Liver (tissue), 9 donors: ENCODE results near the gene ERC1. TPM values are rescaled to one million over a fixed set of nuclear protein-coding genes. Genes with fewer than 3 reads are reported as not detected.

Experiments used
- DNase-seq: peaks from one replicate; pipeline ENCODE4 v3.0.0-alpha.2; 2017; ENCODE audit warnings: low spot score
- H3K27ac ChIP-seq, 2 donors: one replicate each; pipeline ENCODE4 v1.7.0; 2013; ENCODE audit warnings: inconsistent platforms in 2 of 2, low read length in 2 of 2, control low read depth in 1 of 2, low read depth in 1 of 2, mild to moderate bottlenecking in 1 of 2
- H3K27me3 ChIP-seq, 4 donors: one replicate each; pipeline versions ENCODE4 v1.6.1 to v1.7.0; 2013; ENCODE audit warnings: low read length in 3 of 4, inconsistent platforms in 1 of 4, mild to moderate bottlenecking in 1 of 4, moderate library complexity in 1 of 4; ENCODE audit not compliant: control insufficient read depth in 4 of 4, insufficient read depth in 4 of 4
- H3K36me3 ChIP-seq, 4 donors: one replicate each; pipeline versions ENCODE4 v1.6.1 to v1.7.0; 2013; ENCODE audit warnings: low read length in 3 of 4, mild to moderate bottlenecking in 3 of 4, low read depth in 1 of 4, moderate library complexity in 1 of 4; ENCODE audit not compliant: control insufficient read depth in 4 of 4, insufficient read depth in 3 of 4
- H3K4me1 ChIP-seq, 4 donors: one replicate each; pipeline versions ENCODE4 v1.6.1 to v1.7.0; 2013; ENCODE audit warnings: low read length in 3 of 4, mild to moderate bottlenecking in 3 of 4, moderate library complexity in 1 of 4; ENCODE audit not compliant: control insufficient read depth in 4 of 4, insufficient read depth in 4 of 4
- H3K4me3 ChIP-seq, 3 donors: one replicate each; pipeline versions ENCODE4 v1.6.1 to v1.7.0; 2013; ENCODE audit warnings: low read length in 3 of 3, control low read depth in 1 of 3, low read depth in 1 of 3, mild to moderate bottlenecking in 1 of 3
- H3K9ac ChIP-seq, 2 donors: one replicate each; pipeline ENCODE4 v1.7.0; 2013; ENCODE audit warnings: low read length in 2 of 2, mild to moderate bottlenecking in 2 of 2, moderate library complexity in 2 of 2, control low read depth in 1 of 2, low read depth in 1 of 2
- H3K9me3 ChIP-seq, 4 donors: one replicate each; pipeline versions ENCODE4 v1.6.1 to v1.7.0; 2013; ENCODE audit warnings: low read length in 3 of 4; ENCODE audit not compliant: control insufficient read depth in 4 of 4
- ATF3 ChIP-seq: IDR thresholded peaks from 2 replicates; pipeline ENCODE4 v1.6.1; 2016; ENCODE audit warnings: antibody characterized with exemption
- EGR1 ChIP-seq, 2 donors: IDR thresholded peaks; 2 replicates each; pipeline ENCODE4 v1.6.1; 2016 to 2018; ENCODE audit warnings: antibody characterized with exemption in 2 of 2, low read depth in 2 of 2
- FOXA1 ChIP-seq: IDR thresholded peaks from 2 replicates; pipeline ENCODE4 v1.6.1; 2016; ENCODE audit warnings: antibody characterized with exemption
- FOXA2 ChIP-seq: IDR thresholded peaks from 2 replicates; pipeline ENCODE4 v1.6.1; 2016; ENCODE audit warnings: antibody characterized with exemption
- GABPA ChIP-seq, 2 donors: IDR thresholded peaks in 1 of 2; conservative IDR thresholded peaks in 1 of 2; 2 replicates each; pipeline ENCODE4 v1.6.1; 2016; ENCODE audit warnings: antibody characterized with exemption in 2 of 2, mild to moderate bottlenecking in 1 of 2, moderate library complexity in 1 of 2
- HNF4A ChIP-seq, 2 donors: conservative IDR thresholded peaks; 2 replicates each; pipeline ENCODE4 v1.6.1; 2016; ENCODE audit warnings: antibody characterized with exemption in 2 of 2, mild to moderate bottlenecking in 2 of 2
- HNF4G ChIP-seq: IDR thresholded peaks from 2 replicates; pipeline ENCODE4 v1.6.1; 2016; ENCODE audit warnings: antibody characterized with exemption
- JUND ChIP-seq, 2 donors: IDR thresholded peaks; 2 replicates each; pipeline ENCODE4 v1.6.1; 2016; ENCODE audit warnings: antibody characterized with exemption in 2 of 2
- MAX ChIP-seq: IDR thresholded peaks from 2 replicates; pipeline ENCODE4 v1.6.1; 2016; ENCODE audit warnings: antibody characterized with exemption
- NR2F2 ChIP-seq: IDR thresholded peaks from 2 replicates; pipeline ENCODE4 v1.6.1; 2016; ENCODE audit warnings: antibody characterized with exemption
- RAD21 ChIP-seq, 2 donors: IDR thresholded peaks; 2 replicates each; pipeline ENCODE4 v1.6.1; 2016; ENCODE audit warnings: antibody characterized with exemption in 2 of 2, mild to moderate bottlenecking in 2 of 2
- RXRA ChIP-seq, 2 donors: IDR thresholded peaks; 2 replicates each; pipeline ENCODE4 v1.6.1; 2017 to 2018; ENCODE audit warnings: antibody characterized with exemption in 2 of 2, mild to moderate bottlenecking in 1 of 2
- SP1 ChIP-seq: IDR thresholded peaks from 2 replicates; pipeline ENCODE4 v1.6.1; 2018; ENCODE audit warnings: antibody characterized with exemption, mild to moderate bottlenecking
- TAF1 ChIP-seq: conservative IDR thresholded peaks from 2 replicates; pipeline ENCODE4 v1.6.1; 2016; ENCODE audit warnings: antibody characterized with exemption, mild to moderate bottlenecking
- YY1 ChIP-seq: IDR thresholded peaks from 2 replicates; pipeline ENCODE4 v1.6.1; 2016; ENCODE audit warnings: antibody characterized with exemption, mild to moderate bottlenecking
- ZBTB33 ChIP-seq: IDR thresholded peaks from 2 replicates; pipeline ENCODE4 v1.6.1; 2016; ENCODE audit warnings: antibody characterized with exemption
- WGBS: extraction: QIAGEN DNeasy Blood & Tissue Kit; methylation state at CpG from one replicate; pipeline ENCODE4 v1.1.7; 2013; 5-methylcytosine and 5-hydroxymethylcytosine counted together
- polyA plus RNA-seq, 2 donors: library from polyadenylated mRNA; stranded (reverse) in 1 of 2; unstranded in 1 of 2; fragments of 200-250 nt in 1 of 2; fragments of >200 nt in 1 of 2; fragmentation: Nextera tagmentation in 1 of 2; extraction: Ambion mirVana in 1 of 2; gene quantifications; one replicate each; pipeline versions ENCODE4 v1.2.1 to v1.2.3, GENCODE V29; 2013 to 2015
- total RNA-seq, 2 donors: library from RNA; depleted of rRNA; stranded (reverse); fragments of >200 nt; gene quantifications; one replicate each; pipeline ENCODE4 v1.2.3, GENCODE V29; 2014
- TF ChIP-seq, protein P1 (sequence below): IDR thresholded peaks from 2 replicates; pipeline ENCODE4 v1.6.1; 2016; ENCODE audit warnings: antibody characterized with exemption, mild to moderate bottlenecking
- TF ChIP-seq, protein P2 (sequence below): fragments of 150-350 bp; IDR thresholded peaks from 2 replicates; pipeline ENCODE4 v1.5.1; 2017; ENCODE audit warnings: improper control_type of control experiment, low read depth, low read length; ENCODE audit not compliant: missing input control
- donor health status: healthy.
- donor health status: healthy.
- donor health status: healthy.
- donor health status: healthy.
- donor health status: healthy.

ERC1 gene
- total and polyA plus RNA-seq, 4 donors = 6.2 to 50.2 (median 10.3) TPM

- Histone ChIP-seq H3K27ac (no peak overlapping the region), H3K4me1 (peaks cover 0 to 1% (median 0%) of the 10 kb centered on the region in 4 donors), H3K27me3 (no peaks in the 10 kb centered on the region), H3K36me3 (no peaks in the 10 kb centered on the region), H3K9me3 (no peaks in the 10 kb centered on the region), H3K4me3 (no peak overlapping the region), H3K9ac (no peak overlapping the region)
- no peak for DNase-seq
- TF ChIP-seq HNF4G (no peak), GABPA (IDR thresholded peaks at IDR 0.05 in 1 of 2, conservative IDR thresholded peaks at IDR 0.05 in 1 of 2) (no peak), EGR1 (IDR thresholded peaks at IDR 0.05; ENCODE audit: low read depth in 2 of 2) (no peak), MAX (no peak), JUND (IDR thresholded peaks at IDR 0.05) (no peak), ZBTB33 (no peak), NR2F2 (no peak), FOXA2 (no peak), YY1 (no peak), HNF4A (conservative IDR thresholded peaks at IDR 0.05) (no peak), TAF1 (no peak), ATF3 (no peak), SP1 (no peak), RXRA (IDR thresholded peaks at IDR 0.05) (no peak), RAD21 (IDR thresholded peaks at IDR 0.05) (no peak), FOXA1 (no peak)
- TF ChIP-seq, protein P1, sequence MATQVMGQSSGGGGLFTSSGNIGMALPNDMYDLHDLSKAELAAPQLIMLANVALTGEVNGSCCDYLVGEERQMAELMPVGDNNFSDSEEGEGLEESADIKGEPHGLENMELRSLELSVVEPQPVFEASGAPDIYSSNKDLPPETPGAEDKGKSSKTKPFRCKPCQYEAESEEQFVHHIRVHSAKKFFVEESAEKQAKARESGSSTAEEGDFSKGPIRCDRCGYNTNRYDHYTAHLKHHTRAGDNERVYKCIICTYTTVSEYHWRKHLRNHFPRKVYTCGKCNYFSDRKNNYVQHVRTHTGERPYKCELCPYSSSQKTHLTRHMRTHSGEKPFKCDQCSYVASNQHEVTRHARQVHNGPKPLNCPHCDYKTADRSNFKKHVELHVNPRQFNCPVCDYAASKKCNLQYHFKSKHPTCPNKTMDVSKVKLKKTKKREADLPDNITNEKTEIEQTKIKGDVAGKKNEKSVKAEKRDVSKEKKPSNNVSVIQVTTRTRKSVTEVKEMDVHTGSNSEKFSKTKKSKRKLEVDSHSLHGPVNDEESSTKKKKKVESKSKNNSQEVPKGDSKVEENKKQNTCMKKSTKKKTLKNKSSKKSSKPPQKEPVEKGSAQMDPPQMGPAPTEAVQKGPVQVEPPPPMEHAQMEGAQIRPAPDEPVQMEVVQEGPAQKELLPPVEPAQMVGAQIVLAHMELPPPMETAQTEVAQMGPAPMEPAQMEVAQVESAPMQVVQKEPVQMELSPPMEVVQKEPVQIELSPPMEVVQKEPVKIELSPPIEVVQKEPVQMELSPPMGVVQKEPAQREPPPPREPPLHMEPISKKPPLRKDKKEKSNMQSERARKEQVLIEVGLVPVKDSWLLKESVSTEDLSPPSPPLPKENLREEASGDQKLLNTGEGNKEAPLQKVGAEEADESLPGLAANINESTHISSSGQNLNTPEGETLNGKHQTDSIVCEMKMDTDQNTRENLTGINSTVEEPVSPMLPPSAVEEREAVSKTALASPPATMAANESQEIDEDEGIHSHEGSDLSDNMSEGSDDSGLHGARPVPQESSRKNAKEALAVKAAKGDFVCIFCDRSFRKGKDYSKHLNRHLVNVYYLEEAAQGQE = no peak
- TF ChIP-seq, protein P2, sequence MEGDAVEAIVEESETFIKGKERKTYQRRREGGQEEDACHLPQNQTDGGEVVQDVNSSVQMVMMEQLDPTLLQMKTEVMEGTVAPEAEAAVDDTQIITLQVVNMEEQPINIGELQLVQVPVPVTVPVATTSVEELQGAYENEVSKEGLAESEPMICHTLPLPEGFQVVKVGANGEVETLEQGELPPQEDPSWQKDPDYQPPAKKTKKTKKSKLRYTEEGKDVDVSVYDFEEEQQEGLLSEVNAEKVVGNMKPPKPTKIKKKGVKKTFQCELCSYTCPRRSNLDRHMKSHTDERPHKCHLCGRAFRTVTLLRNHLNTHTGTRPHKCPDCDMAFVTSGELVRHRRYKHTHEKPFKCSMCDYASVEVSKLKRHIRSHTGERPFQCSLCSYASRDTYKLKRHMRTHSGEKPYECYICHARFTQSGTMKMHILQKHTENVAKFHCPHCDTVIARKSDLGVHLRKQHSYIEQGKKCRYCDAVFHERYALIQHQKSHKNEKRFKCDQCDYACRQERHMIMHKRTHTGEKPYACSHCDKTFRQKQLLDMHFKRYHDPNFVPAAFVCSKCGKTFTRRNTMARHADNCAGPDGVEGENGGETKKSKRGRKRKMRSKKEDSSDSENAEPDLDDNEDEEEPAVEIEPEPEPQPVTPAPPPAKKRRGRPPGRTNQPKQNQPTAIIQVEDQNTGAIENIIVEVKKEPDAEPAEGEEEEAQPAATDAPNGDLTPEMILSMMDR = no peak
- 93% methylated on average over 7 of the region's 7 CpGs for WGBS
Observed at GRCh38 chr12:1281683-1282366, 290.8 kb downstream of the ERC1 start.
